HFFc6 (cell line): ENCODE measurements around the gene EEF1AKMT1. TPM values are rescaled to one million over a fixed set of nuclear protein-coding genes. Genes with fewer than 3 reads are reported as not detected.

Experiments
- DNase-seq: peaks from one replicate; pipeline ENCODE4 v3.0.0-alpha.2; 2018
- H3K27ac Mint-ChIP-seq: 2 replicates; pipeline ENCODE4 v1.8.0; 2020; ENCODE audit warnings: mild to moderate bottlenecking, mixed read lengths
- H3K27me3 Mint-ChIP-seq: 2 replicates; pipeline ENCODE4 v1.8.0; 2021; ENCODE audit warnings: mild to moderate bottlenecking, moderate library complexity, mixed read lengths; ENCODE audit not compliant: insufficient read depth
- H3K36me3 Mint-ChIP-seq: 2 replicates; pipeline ENCODE4 v1.8.0; 2021; ENCODE audit warnings: low read depth, mixed read lengths
- H3K4me1 Mint-ChIP-seq: 2 replicates; pipeline ENCODE4 v1.8.0; 2020; ENCODE audit warnings: low read depth, mixed read lengths
- H3K4me3 Mint-ChIP-seq: 2 replicates; pipeline ENCODE4 v1.8.0; 2020; ENCODE audit warnings: mild to moderate bottlenecking, moderate library complexity, mixed read lengths
- H3K9me3 Mint-ChIP-seq: 2 replicates; pipeline ENCODE4 v1.8.0; 2020; ENCODE audit warnings: mild to moderate bottlenecking, mixed read lengths
- CTCF ChIP-seq: fragments of 200-600 bp; sonication (generic); IDR thresholded peaks from 2 replicates; pipeline ENCODE4 v1.5.0; 2021; ENCODE audit warnings: antibody characterized with exemption, mild to moderate bottlenecking
- total RNA-seq, 6 experiments: library from RNA; stranded (reverse); fragmentation: NEBNext Ultra II Directional; extraction: Animal tissue kit (Norgen Biotek cat#: 25700); gene quantifications; 2 replicates in 1 of 6; 3 replicates in 5 of 6; pipeline ENCODE4 v1.2.3, GENCODE V29; 2021

Gene EEF1AKMT1
- total RNA-seq, 6 experiments from 2014 or later, result 10.7 to 17.1 (median 13.0) TPM

DNA sequence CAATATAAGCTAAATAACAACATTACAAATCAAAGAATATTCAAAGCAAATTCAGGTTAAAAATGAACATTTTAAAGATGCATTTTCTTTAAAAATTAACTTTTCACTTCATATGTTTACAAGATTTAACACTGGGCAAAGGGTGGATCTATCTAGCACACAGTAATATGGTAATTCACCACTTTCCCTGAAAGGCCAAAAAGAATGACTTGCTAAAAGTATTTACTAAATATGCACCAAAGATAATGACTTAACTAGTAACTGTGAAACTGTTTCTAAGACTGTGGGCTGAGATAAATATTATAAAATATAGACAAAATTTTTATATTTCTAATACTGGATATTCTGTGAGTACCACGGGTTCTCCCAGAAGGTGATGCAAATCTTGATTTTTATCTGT is 4.5 kb upstream of the EEF1AKMT1 start:
- TF ChIP-seq CTCF, result no peak
- no peak for DNase-seq
- Mint-ChIP-seq H3K4me1 (peaks cover 14% of the 10 kb centered on the region), H3K4me3 (no peak overlapping the region), H3K27ac (no peak overlapping the region), H3K27me3 (peaks cover 3% of the 10 kb centered on the region; the same call in 1 of the 2 replicates), H3K9me3 (no peaks in the 10 kb centered on the region), H3K36me3 (no peaks in the 10 kb centered on the region; the same call in 1 of the 2 replicates)

DNA sequence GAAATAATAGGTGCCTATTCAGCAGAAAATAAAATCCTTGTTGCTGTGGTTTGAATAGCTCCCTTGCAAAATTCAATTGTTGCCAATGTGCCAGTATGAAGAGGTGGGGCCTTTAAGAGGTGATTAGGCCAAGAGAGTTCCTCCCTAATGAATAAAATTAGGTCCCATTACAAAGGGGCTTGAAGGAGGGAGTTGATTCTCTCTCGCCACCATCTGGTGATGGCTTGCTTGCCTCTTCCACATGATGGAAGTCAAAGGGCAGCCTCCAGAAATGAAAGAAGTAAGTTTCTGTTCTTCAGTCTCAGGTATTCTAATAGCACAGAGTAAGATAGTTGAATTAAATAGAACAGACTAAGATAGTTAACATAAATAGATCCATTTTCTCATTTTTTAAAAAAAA is 3.0 kb upstream of the EEF1AKMT1 start:
- no peak for DNase-seq
- Mint-ChIP-seq H3K4me1 (peaks cover 26% of the 10 kb centered on the region), H3K4me3 (no peak overlapping the region), H3K27me3 (peaks cover 4% of the 10 kb centered on the region), H3K9me3 (no peaks in the 10 kb centered on the region), H3K36me3 (no peaks in the 10 kb centered on the region; the same call in 1 of the 2 replicates), H3K27ac (no peak overlapping the region)
- no peak for TF ChIP-seq CTCF

DNA sequence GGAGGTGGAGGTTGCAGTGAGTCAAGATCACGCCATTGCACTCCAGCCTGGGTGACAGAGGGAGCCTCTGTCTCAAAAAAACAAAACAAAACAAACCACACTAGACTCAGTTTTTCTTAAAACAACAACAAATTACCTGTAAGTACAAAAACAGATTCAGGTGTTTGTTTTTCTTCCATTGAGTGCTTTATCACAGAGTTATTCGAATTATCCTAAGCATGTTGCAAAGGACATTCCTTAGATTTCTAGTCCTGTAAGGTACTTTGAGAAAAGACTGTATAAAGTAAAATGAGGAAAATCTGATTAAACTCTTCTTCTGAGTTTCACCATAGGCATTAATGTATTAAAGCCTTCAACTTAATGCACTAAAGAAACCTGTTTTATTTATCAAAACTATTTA is 2.2 kb upstream of the EEF1AKMT1 start:
- no peak for TF ChIP-seq CTCF
- no peaks in the 10 kb centered on the region for H3K9me3 Mint-ChIP-seq
- H3K4me3 Mint-ChIP-seq, result no peak overlapping the region
- H3K36me3 Mint-ChIP-seq, result peaks cover 7% of the 10 kb centered on the region
- H3K27ac Mint-ChIP-seq, result no peak overlapping the region
- H3K27me3 Mint-ChIP-seq, result peaks cover 4% of the 10 kb centered on the region
- H3K4me1 Mint-ChIP-seq, result peaks cover 32% of the 10 kb centered on the region
- DNase-seq, result no peak

DNA sequence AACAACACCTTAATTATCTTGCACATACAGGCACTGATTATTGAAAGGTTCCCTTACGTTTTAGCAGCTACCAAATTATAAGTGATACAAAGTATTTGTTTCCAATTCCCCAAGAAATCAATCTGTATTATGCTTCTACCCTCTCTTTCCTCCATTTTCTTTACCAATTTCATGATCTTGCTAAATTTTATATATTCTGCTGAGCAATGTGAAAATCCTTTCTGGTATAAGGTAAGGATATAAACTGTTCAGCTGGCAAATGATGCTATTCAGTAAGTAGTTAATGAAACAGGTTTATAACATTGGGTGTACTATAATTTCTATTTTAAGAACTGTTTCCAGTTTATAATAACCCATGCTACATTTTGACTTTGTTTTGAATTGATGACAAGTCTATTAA is 985 bp upstream of the EEF1AKMT1 start:
- Mint-ChIP-seq H3K36me3 (peaks cover 19% of the 10 kb centered on the region), H3K4me3 (no peak overlapping the region), H3K4me1 (peaks cover 32% of the 10 kb centered on the region), H3K27ac (peak overlapping the region; percentile 37; the same call in 1 of the 2 replicates), H3K27me3 (peaks cover 4% of the 10 kb centered on the region), H3K9me3 (peaks cover 4% of the 10 kb centered on the region; the same call in 1 of the 2 replicates)
- no peak for TF ChIP-seq CTCF
- no peak for DNase-seq

GRCh38 chr13:20772401-20773131 is 1.2 kb downstream of the EEF1AKMT1 start:
- peak overlapping the region; percentile 93 for H3K4me3 Mint-ChIP-seq
- no peak for TF ChIP-seq CTCF

More at GRCh38 chr13:20772401-20773131, 1.2 kb downstream of the EEF1AKMT1 start:
- Mint-ChIP-seq H3K27me3 (peaks cover 4% of the 10 kb centered on the region), H3K9me3 (peaks cover 12% of the 10 kb centered on the region; the same call in 1 of the 2 replicates), H3K36me3 (peaks cover 37% of the 10 kb centered on the region), H3K27ac (peak overlapping the region; percentile 97), H3K4me1 (peaks cover 32% of the 10 kb centered on the region)
- no peak for DNase-seq
